Right renal pelvis (tissue), 4 donors: ENCODE measurements around the gene GLYATL3. TPM values are rescaled to one million over a fixed set of nuclear protein-coding genes. Genes with fewer than 3 reads are reported as not detected.
"Not testable (repeated sequence)": the region's sequence is repeated elsewhere in the genome, so short reads cannot be mapped to it uniquely, and the experiment has no call there.

Experiments used
- DNase-seq, 4 donors: peaks; one replicate each; pipeline ENCODE4 v3.0.0-alpha.2; 2013; ENCODE audit warnings: low read depth in 4 of 4, low spot score in 3 of 4, missing footprints in 1 of 4
- polyA plus RNA-seq, 4 donors: library from polyadenylated mRNA; unstranded; fragments of 120-200 nt; gene quantifications; one replicate each; pipeline ENCODE4 v1.2.1, GENCODE V29; 2013; ENCODE audit not compliant: insufficient read length in 4 of 4

The GLYATL3 gene
- polyA plus RNA-seq, result not detected

DNA sequence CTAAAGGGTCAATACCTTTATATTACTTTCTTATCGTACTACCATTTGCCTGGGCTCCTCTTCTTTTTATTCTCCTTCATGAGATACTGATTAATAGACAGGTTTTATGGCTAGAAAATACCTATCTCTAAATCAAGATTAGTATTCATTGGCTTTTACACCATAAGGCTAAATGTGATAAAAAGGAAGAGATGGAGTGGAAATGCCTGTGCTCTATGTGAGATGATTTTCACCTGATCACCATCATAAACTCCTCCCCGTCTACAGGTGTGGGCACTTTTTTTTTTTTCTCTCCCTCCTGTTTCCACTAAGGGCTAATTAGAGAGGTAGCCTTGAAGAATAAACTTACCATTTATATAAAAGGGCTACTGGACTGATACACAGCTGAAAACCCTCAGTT lies at the start of gene GLYATL3:
TSS of gene GLYATL3 (plus strand) at position 301 of the 400 bp plus-strand sequence. CDS start 12,068 bp downstream, outside the sequence.
- DNase-seq, result no peak

DNA sequence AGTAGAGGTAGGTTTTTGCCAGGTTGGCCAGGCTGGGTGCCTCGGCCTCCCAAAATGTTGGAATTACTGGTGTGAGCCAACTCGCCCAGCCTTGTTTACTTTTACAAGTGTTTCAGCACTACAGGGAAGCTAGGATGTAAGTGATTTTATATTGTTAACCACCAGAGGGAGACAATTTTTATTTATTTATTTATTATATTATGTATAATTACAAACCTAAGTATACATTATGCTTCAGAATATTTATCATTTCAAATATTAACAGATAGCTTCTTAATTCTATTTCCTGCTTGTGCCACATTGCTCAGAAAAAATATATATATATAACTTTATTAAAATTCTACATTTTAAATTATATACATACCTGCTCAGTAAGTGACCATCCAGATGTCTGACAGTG lies 46.5 kb upstream of the GLYATL3 start:
- no peak for DNase-seq

DNA sequence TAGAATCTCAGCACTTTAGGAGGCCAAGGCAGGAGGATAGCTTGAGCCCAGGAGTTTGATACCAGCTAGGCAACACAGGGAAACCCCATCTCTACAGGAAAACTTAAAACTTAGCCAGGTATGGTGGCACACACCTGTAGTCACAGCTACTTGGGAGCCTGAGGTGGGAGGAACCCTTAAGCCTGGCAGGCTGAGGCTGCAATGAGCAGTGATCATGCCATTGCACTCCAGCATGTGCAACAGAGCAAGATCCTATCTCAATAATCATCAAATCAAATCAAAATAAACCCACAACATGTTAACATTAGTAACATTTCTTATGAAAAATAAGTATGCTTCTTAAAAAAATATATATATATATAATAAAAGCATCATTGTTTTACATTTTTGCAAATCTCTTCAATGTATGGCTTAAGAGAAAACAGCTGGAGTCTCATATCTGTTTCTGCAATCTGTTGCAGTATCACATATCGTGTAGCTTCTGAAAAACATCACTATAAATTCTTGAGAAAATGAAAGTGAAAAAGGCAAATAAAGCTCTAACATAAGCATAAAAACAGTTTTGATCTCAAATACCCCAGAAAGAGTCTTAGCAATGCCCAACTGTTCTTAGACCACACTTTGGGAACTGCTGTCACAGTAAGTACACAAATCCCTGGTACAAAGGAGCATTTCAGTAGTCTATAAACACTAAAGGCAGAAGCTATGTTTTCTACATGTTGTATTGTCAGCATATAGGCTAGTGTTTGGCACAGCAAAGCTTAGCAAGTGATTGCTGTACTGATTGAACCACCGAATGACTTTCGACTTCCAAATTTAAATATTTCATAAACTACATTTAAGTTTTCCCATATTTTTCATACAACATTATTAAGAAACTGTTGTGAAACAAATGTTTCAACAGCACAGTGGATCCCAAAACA lies 44.7 kb upstream of the GLYATL3 start:
- DNase-seq, result no peak

DNA sequence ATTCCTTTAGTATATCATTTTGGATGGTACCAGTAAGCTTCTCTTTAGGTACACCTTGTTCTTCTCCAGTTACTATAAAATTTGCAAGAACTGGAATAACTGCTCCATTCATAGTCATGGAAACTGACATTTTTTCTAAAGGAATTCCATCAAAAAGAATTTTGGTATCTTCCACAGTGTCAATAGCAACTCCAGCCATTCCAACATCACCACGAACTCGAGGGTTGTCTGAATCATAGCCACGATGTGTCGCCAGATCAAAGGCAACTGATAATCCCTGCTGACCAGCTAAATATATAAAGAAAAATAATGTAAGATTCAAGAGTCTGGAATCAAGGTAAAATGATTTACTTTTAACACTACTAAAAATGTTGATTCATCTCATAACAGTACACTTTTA lies 42.0 kb upstream of the GLYATL3 start:
- no peak for DNase-seq

DNA sequence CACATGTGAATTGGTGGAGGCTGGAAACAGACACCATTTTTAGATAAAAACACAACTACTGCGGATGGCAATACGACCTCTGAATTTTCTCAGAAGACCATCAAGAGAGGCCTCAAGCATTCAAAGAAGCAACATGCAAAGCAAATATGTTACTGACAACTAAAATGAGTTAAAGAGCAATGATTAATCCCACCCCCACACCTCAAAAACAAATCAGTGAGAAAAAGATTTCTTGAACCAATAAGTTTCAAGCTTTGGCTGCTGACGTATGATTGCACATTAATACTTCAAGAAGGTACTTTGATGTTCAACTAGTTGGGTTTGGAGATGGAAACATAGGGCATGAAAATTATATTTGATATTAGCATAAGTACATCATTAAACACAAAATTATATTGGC lies 37.7 kb upstream of the GLYATL3 start:
- DNase-seq, result peak in 3 of 4 donors; percentile 0 to 1 (median 0)

DNA sequence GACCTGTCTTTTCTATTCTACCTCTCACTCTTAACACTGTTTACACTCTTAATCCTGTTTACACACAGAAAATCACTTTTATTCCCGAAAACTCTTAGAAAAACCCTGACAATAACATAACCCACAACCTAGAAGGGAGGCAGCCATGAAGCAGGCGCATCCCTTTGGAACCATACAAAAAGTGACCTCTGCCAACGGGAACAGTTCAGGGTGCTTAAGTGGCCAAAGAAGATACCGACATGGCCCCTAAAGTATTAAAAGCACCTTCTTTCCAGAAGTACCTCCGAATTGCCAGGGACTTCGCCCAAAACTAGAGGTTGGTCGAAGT lies 37.2 kb upstream of the GLYATL3 start:
- peak in 2 of 4 donors; percentile 1 to 17 for DNase-seq

DNA sequence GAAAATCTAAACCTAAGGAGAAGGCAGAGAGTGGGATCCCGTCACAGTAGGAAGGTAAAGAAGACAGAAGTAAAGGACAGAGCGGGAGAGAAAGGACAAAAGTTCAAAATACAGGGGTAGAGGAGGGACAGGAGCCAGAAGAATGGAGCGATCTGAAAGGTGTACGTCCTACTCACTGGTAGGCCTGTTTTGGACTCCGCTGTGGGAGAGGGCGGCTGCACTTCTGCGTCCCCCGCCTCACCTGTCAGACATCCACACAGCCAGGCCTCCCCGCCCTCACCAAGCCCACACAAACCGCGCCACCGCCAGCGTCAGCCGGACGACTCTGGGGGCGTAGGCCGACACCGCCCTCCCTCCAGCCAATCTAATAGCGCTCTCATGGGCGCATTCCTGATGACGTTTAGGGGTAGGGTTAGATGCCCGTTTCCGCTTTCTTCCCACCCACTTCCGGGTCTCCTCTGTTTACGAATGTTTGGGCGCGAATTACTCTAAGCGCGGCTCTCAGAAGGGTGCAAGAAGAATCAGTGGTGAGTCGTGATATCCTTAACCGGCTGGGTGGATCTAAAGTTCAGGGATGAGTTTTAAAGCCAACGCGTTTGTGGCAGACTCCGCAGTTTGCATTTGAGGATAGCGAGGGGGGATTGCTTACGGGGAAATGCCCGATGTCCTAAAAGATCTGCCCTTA lies 36.7 kb upstream of the GLYATL3 start, which contains the start of the genes CENPQ and MMUT:
TSS of gene CENPQ (plus strand) at position 444 of the 685 bp plus-strand sequence. CDS start 6,807 bp downstream, outside the sequence.
TSS of gene MMUT (minus strand) at position 327 of the 685 bp plus-strand sequence. CDS start 3,787 bp downstream, outside the sequence.
- peak; percentile 91 to 98 (median 93) for DNase-seq

DNA sequence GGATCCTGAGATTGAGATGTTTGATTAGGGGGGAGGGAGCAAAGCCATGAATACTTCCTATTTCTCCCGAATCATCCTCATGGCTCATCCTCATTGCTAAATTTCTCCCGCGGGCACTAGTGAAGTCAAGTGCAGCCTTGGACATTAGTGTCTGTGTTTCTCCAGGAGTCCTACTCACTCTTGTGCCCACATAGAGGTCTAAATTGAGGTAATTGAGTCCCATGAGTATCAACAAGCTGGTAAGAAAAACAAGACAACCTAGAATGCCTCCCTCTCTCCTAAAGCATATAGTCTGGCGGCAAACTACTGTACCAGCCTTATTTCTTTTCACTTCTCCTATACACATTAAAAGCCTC lies 36.1 kb upstream of the GLYATL3 start:
- peak in 1 of 4 donors; percentile 1 for DNase-seq

DNA sequence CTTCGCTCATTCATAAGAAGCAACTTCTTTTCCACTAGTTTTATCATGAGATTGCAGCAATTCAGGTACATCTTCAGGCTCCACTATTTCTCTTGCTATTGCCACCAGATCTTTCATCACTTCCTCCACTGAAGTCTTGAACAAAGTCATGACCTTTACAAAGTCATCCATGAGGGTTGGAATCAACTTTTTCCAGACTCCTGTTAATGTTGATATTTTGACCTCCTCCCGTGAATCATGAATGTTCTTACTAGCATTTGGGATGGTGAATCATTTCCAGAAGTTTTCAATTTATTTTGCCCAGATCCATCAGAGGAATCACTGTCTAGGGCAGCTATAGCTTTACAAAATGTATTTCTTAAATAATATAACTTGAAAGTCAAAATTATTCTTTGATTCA lies 35.0 kb upstream of the GLYATL3 start:
- no peak for DNase-seq

DNA sequence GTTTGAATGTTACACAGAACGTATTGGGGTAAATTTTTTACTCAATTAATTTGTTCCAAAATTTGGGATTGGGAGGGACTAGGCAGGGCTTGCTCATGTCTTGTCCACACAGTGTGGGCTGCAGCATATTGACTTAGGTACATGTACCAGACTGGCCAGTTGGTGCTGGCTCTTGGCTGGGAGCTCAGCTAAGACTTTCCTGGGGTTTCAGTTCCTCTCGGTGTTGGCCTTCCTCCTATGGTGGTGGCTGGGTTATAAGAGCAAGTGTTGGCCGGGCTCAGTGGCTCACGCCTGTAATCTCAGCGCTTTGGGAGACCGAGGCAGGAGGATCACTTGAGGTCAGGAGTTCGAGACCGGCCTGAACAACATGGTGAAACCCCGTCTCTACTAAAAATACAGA lies 31.7 kb upstream of the GLYATL3 start:
- DNase-seq, result no peak

DNA sequence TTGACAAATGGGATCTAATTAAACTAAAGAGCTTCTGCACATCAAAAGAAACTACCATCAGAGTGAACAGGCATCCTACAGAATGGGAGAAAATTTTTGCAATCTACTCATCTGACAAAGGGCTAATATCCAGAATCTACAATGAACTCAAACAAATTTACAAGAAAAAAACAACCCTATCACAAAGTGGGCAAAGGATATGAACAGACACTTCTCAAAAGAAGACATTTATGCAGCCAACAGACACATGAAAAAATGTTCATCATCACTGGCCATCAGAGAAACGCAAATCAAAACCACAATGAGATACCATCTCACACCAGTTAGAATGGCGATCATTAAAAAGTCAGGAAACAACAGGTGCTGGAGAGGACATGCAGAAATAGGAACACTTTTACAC lies 23.2 kb upstream of the GLYATL3 start:
- not testable (repeated sequence) for DNase-seq

DNA sequence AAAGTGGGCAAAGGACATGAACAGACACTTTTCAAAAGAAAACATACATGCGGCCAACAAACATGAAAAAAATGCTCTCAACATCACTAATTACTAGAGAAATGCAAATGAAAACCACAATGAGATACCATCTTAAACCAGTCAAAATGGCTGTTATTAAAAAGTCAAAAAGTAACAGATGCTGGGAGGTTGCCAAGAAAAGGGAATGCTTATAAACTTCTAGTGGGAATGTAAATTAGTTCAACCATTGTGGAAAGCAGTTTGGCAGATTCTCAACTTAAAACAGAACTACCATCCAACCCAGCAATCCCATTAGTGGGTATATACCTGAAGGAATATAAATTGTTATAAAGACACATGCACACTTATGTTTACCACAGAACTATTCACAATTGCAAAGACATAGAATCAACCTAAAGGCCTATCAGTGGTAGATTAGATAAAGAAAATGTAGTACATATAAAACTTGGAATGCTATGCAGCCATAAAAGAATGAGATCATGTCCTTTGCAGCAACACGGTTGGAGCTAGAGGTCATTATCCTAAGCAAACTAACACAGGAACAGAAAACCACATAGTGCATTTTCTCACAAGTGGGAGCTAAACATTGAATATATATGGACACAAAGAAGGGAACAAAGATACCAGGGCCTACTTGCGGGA lies 20.3 kb upstream of the GLYATL3 start:
- DNase-seq, result no peak

DNA sequence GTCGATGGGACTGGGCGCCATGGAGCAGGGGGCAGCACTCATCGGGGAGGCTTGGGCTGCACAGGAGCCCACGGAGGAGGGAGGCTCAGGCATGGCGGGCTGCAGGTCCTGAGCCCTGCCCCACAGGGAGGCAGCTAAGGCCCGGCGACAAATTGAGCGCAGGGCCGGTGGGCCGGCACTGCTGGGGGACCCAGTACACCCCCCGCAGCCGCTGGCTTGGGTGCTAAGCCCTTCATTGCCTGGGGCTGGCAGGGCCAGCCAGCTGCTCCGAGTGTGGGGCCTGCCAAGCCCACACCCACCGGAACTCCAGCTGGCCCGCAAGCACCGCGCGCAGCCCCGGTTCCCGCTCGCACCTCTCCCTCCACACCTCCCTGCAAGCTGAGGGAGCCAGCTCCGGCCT lies 17.9 kb upstream of the GLYATL3 start:
- not testable (repeated sequence) for DNase-seq

DNA sequence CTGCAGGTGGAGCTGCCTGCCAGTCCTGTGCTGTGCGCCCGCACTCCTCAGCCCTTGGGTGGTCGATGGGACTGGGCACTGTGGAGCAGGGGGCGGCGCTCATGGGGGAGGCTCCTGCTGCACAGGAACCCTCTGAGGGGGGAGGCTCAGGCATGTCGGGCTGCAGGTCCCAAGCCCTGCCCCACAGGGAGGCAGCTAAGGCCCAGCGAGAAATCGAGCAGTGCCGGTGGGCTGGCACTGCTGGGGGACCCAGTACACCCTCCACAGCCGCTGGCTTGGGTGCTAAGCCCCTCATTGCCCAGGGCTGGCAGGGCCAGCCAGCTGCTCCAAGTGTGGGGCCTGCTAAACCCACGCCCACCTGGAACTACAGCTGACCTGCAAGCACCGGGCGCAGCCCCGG lies 16.3 kb upstream of the GLYATL3 start:
- DNase-seq, result not testable (repeated sequence)

DNA sequence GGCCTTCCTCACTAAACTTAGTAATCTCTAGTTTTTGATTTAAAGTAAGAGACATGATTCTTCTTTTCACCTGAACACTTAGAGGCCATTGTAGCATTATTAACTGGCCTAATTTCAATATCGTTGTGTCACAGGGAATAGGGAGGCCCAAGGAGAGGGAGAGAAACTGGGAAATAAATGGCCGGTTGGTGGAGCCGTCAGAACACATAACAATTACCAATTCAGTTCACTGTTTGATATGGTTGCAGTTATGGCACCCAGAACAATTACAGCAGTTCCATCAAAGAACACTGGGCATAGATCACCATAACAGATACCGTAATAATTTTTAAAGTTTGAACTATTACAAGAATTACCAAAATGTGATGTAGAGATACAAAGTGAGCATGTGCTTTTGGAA lies 9.1 kb upstream of the GLYATL3 start:
- DNase-seq, result no peak

DNA sequence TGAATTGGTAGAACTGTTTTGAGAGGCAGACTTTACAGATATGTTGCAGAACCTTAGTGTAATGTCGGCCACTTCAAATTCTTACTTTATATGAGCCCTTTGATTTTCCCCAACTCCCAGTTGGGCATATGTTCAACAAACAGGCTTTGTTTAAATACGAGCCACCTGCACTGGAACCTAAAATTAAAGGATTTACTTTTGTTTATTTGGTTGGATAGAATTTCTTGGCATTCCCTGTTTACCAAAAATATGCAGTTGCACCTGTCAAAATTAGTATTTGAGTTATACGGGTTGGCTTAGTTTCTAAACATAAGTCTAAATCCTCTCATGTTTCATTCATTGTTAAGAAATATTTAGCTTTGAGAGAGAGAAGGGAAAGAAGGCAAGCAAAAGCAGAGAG lies 2.4 kb upstream of the GLYATL3 start:
- no peak for DNase-seq

DNA sequence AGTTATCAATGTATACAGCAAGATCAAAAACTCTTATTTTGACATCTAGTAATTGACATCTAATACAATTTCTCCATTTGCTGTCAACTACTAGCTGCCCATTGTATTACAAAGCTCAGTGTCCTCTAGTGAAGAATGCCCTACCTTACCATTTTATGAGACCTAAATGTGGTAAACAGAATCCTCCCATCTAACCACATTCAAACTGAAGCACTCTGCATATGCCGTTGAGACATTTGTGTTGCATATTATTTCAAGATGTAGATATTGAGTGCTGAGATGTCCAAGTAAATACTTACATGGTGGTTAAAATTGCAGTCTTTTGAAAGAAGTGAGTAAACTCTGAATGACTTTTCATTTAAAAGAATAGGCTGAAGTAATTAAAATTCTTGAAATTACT lies 597 bp upstream of the GLYATL3 start:
- no peak for DNase-seq

DNA sequence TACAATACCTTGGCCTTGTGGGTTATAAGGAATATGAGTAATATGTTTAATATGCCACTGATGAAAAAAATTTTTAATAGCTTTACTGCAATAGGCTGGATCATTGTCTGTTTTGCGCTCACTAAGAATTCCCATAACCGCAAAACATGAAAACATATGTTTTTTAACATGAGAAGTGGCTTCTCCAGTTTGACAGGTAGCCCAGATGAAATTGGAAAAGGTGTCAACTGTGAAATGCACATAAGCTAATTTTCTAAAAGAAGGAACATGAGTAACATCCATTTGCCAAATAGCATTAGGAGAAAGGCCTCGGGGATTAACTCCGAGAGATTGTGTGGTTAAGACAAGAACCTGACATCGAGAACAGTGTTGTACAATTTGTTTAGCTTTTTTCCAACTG lies 4.9 kb downstream of the GLYATL3 start:
- no peak for DNase-seq

DNA sequence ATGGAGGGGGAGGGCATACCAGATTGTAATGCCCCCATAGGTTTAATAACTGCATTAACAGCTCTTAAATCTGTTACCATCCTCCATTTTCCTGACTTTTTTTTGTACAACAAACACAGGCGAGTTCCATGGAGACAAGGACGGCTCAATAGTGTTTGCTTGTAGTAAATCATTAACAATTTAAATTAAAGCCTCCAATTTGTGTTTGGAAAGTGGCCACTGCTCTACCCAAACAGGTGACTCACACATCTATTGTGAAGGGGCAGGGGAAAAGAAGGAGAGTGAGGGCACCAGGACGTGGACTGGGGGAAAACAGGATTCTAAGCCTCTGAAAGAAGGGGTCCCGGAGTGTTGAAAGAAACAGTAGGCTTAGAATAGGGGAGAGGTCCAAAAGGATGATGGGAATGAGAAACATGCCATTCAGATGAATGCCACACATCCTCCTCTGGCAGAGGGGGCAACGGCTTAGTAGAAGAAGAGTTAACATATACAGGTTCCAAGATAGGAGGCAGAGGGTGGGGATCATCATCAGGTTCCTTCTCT lies 6.9 kb downstream of the GLYATL3 start:
- DNase-seq, result no peak

DNA sequence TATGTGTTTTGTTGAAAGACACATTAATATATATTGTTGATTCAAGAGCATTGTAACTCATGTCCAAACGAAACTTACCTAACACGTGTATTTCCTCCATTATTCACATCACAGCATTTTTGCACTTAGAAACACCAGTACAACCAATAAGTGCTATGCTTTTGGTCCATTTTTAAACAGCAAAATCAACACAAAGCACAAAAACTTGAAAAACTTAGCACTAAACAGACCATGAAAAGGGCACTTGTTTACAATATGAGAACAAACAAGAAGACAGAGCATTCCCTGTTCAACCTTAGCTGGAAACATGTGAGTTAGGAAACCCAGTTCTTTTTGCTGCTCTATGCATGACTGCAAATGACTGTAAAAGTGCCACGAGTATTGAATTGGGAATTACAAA lies 9.6 kb downstream of the GLYATL3 start:
- no peak for DNase-seq
